Endothelial cell of umbilical vein (primary cell): ENCODE results near the gene RPS21. TPM values are rescaled to one million over a fixed set of nuclear protein-coding genes. Genes with fewer than 3 reads are reported as not detected.

Experiments used
- BruUV-seq: library from RNA; stranded (reverse); fragments of 400-500 nt; replicated peaks from 2 replicates; lab custom pipeline; 2021; lab: Mats Ljungman, UMichigan
- CTCF ChIA-PET: fragments of 300-600, 350-600 bp; sonication (Branson Sonifier 250); formaldehyde crosslinking; loops from one replicate; lab custom pipeline; 2021; ENCODE audit warnings: antibody characterized with exemption, inconsistent platforms; lab: Charles Lee
- POLR2A ChIA-PET: fragments of 300-600, 350-600 bp; sonication (Branson Sonifier 250); formaldehyde crosslinking; loops from one replicate; lab custom pipeline; 2021; ENCODE audit warnings: antibody characterized with exemption, inconsistent platforms; lab: Charles Lee
- DNase-seq: peaks from one replicate; pipeline ENCODE4 v3.0.0-alpha.2; 2011; ENCODE audit warnings: low read depth, low spot score
- FAIRE-seq: peaks from 2 replicates; lab custom pipeline; 2011; peaks lifted over from hg19 to GRCh38; lab: Jason Lieb, UNC
- H2AFZ ChIP-seq: 2 replicates; pipeline ENCODE4 v1.6.0; 2012; ENCODE audit warnings: low read depth, low read length, control low read depth, inconsistent platforms
- H3K27ac ChIP-seq: 2 replicates; pipeline ENCODE4 v1.5.1; 2011; ENCODE audit warnings: low read depth, mild to moderate bottlenecking, control low read depth, low read length, moderate library complexity; ENCODE audit not compliant: insufficient read depth
- H3K27me3 ChIP-seq, 2 experiments: 2 replicates each; pipeline versions ENCODE4 v1.6.0 to v1.6.1; 2011; ENCODE audit warnings: low read length in 2 of 2, mixed read lengths in 1 of 2; ENCODE audit not compliant: control insufficient read depth in 2 of 2, insufficient read depth in 2 of 2
- H3K36me3 ChIP-seq, 2 experiments: 2 replicates in 1 of 2; 3 replicates in 1 of 2; pipeline ENCODE4 v1.5.1; 2011; ENCODE audit warnings: low read length in 2 of 2, mild to moderate bottlenecking in 1 of 2, moderate library complexity in 1 of 2; ENCODE audit not compliant: control insufficient read depth in 2 of 2, insufficient read depth in 2 of 2; ENCODE audit errors: extremely low read depth in 1 of 2
- H3K4me1 ChIP-seq: 3 replicates; pipeline ENCODE4 v1.5.1; 2011; ENCODE audit warnings: mild to moderate bottlenecking, low read length; ENCODE audit not compliant: control insufficient read depth, insufficient read depth; ENCODE audit errors: extremely low read depth
- H3K4me2 ChIP-seq: 2 replicates; pipeline ENCODE4 v1.6.1; 2011; ENCODE audit warnings: low read length, control low read depth, mixed read lengths; ENCODE audit not compliant: insufficient read depth
- H3K4me3 ChIP-seq, 3 experiments: fragments of 200-600 bp in 1 of 3; sonication (generic), shearing (Covaris generic) in 1 of 3; replicated peaks in 1 of 3; 2 replicates each; pipeline ENCODE4 v1.5.1; 2011 to 2016; ENCODE audit warnings: control low read depth in 3 of 3, low read length in 3 of 3, mild to moderate bottlenecking in 2 of 3, inconsistent platforms in 1 of 3, low read depth in 1 of 3, moderate library complexity in 1 of 3; ENCODE audit not compliant: insufficient read depth in 1 of 3
- H3K79me2 ChIP-seq: 2 replicates; pipeline ENCODE4 v1.6.0; 2012; ENCODE audit warnings: low read length, inconsistent platforms; ENCODE audit not compliant: control insufficient read depth, insufficient read depth
- H3K9ac ChIP-seq: replicated peaks from 2 replicates; pipeline ENCODE3; 2011; ENCODE audit warnings: low read length, control low read depth; ENCODE audit not compliant: insufficient read depth; ENCODE audit errors: extremely low read depth
- H3K9me1 ChIP-seq: replicated peaks from 3 replicates; pipeline ENCODE4 v1.6.0; 2011; ENCODE audit warnings: mild to moderate bottlenecking, low read length; ENCODE audit not compliant: control insufficient read depth, insufficient read depth; ENCODE audit errors: extremely low read depth
- H3K9me3 ChIP-seq: replicated peaks from 2 replicates; pipeline ENCODE4 v1.5.1; 2012; ENCODE audit warnings: low read length, inconsistent platforms; ENCODE audit not compliant: control insufficient read depth, insufficient read depth
- H4K20me1 ChIP-seq: replicated peaks from 2 replicates; pipeline ENCODE3; 2011; ENCODE audit warnings: mild to moderate bottlenecking, low read length; ENCODE audit not compliant: control insufficient read depth, insufficient read depth; ENCODE audit errors: extremely low read depth
- FOS ChIP-seq: IDR thresholded peaks from 2 replicates; pipeline ENCODE4 v1.6.1; 2011; ENCODE audit warnings: mild to moderate bottlenecking, low read length, moderate library complexity, borderline replicate concordance; ENCODE audit not compliant: insufficient read depth
- JUN ChIP-seq: IDR thresholded peaks from 2 replicates; pipeline ENCODE4 v1.6.1; 2011; ENCODE audit warnings: borderline replicate concordance, low read depth; ENCODE audit not compliant: insufficient read length, insufficient read depth
- MAX ChIP-seq: IDR thresholded peaks from 2 replicates; pipeline ENCODE4 v1.6.1; 2011; ENCODE audit not compliant: insufficient read depth, insufficient read length
- MYC ChIP-seq: IDR thresholded peaks from one replicate; pipeline ENCODE4 v1.6.1; 2011; ENCODE audit warnings: mild to moderate bottlenecking, low read depth, low read length
- POLR2A ChIP-seq: IDR thresholded peaks from 2 replicates; pipeline ENCODE4 v1.6.1; 2012; ENCODE audit warnings: low read depth, mild to moderate bottlenecking, control low read depth, low read length
- POLR2AphosphoS5 ChIP-seq: IDR thresholded peaks from 2 replicates; pipeline ENCODE4 v1.6.1; 2012; ENCODE audit warnings: low read depth, mild to moderate bottlenecking, control low read depth, low read length, moderate library complexity; ENCODE audit not compliant: insufficient read depth
- dilution Hi-C: fragments of 300-500 bp; cut with MboI; formaldehyde crosslinking; loops from one replicate; pipeline ENCODE4 v1.15.0; 2019; ENCODE audit warnings: low sequenced_read_pairs; ENCODE audit not compliant: extremely low pct_ligation_motif_present
- intact Hi-C: fragments of 100-400 bp; cut with micrococcal nuclease; formaldehyde crosslinking; loops from one replicate; pipeline ENCODE4 v1.10.0; 2022
- polyA plus RNA-seq, 4 experiments: library from polyadenylated mRNA; depleted of rRNA in 3 of 4; stranded (reverse) in 3 of 4; unstranded in 1 of 4; fragments of >200 nt; gene quantifications; 2 replicates each; pipeline versions ENCODE4 v1.2.1 to v1.2.3, GENCODE V29; 2011 to 2012; ENCODE audit warnings: missing spikeins in 1 of 4
- total RNA-seq: library from RNA; stranded (reverse); gene quantifications from 2 replicates; pipeline ENCODE4 v1.2.3, GENCODE V29; 2021
- TF ChIP-seq, protein P1 (sequence below), 2 donors: IDR thresholded peaks; 1 replicate in 1 of 2; 2 replicates in 1 of 2; pipeline ENCODE4 v1.5.1; 2011; ENCODE audit warnings: low read length in 2 of 2, mild to moderate bottlenecking in 2 of 2, moderate library complexity in 2 of 2, control low read depth in 1 of 2, inconsistent platforms in 1 of 2, low read depth in 1 of 2; ENCODE audit not compliant: insufficient read depth in 1 of 2; ENCODE audit errors: extremely low read depth in 1 of 2

Gene RPS21
- total and polyA plus RNA-seq, 2 donors (not counting 3 experiments of a cell fraction or from before 2014, with no cell fraction given) = 1,644 to 7,710 TPM

GRCh38 chr20:62392621-62393334 lies 5.9 kb downstream of the RPS21 start:
- Histone ChIP-seq H3K36me3 (peaks cover 12 to 21% of the 10 kb centered on the region in 2 experiments), H3K79me2 (peaks cover 17% of the 10 kb centered on the region), H2AFZ (no peak overlapping the region), H3K9me3 (no peaks in the 10 kb centered on the region), H3K4me3 (no peak overlapping the region), H3K9ac (no peak overlapping the region), H3K27me3 (no peaks in the 10 kb centered on the region), H3K4me1 (peaks cover 12% of the 10 kb centered on the region), H4K20me1 (no peaks in the 10 kb centered on the region), H3K27ac (no peak overlapping the region), H3K9me1 (no peaks in the 10 kb centered on the region), H3K4me2 (no peak overlapping the region)
- intact Hi-C loops = no loop called here
- POLR2A ChIA-PET = no interaction called here
- CTCF ChIA-PET = interaction anchor here (0.6 to 1.5 kb wide), 2 partner anchors 10 to 469 kb away, joined by 3 to 5 read pairs; no protein-coding TSS in a partner anchor
- FAIRE-seq = no peak
- dilution Hi-C loops = no loop called here
- TF ChIP-seq JUN (no peak), FOS (no peak), MAX (no peak), POLR2AphosphoS5 (no peak), POLR2A (no peak), MYC (no peak)
- TF ChIP-seq, protein P1, sequence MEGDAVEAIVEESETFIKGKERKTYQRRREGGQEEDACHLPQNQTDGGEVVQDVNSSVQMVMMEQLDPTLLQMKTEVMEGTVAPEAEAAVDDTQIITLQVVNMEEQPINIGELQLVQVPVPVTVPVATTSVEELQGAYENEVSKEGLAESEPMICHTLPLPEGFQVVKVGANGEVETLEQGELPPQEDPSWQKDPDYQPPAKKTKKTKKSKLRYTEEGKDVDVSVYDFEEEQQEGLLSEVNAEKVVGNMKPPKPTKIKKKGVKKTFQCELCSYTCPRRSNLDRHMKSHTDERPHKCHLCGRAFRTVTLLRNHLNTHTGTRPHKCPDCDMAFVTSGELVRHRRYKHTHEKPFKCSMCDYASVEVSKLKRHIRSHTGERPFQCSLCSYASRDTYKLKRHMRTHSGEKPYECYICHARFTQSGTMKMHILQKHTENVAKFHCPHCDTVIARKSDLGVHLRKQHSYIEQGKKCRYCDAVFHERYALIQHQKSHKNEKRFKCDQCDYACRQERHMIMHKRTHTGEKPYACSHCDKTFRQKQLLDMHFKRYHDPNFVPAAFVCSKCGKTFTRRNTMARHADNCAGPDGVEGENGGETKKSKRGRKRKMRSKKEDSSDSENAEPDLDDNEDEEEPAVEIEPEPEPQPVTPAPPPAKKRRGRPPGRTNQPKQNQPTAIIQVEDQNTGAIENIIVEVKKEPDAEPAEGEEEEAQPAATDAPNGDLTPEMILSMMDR (IDR thresholded peaks at IDR 0.05; ENCODE audit: extremely low read depth in 1 of 2, insufficient read depth in 1 of 2, low read depth in 1 of 2, low read length in 2 of 2) = no peak
- no peak for DNase-seq
- BruUV-seq = no TSS peak
